Stimulated activated CD8-positive, alpha-beta memory T cell treated with anti-CD3 and anti-CD28 coated beads, Interleukin-12 subunit alpha, Interleukin-12 subunit beta, amount 100 ng/mL, for 4 hours (primary cell): ENCODE measurements around the gene OFD1.

ENCODE experiments used
- DNase-seq: peaks from one replicate; pipeline ENCODE4 v3.0.0-alpha.2; 2020; ENCODE audit warnings: low read depth

OFD1 gene

GRCh38 chrX:13754765-13755164, 20.2 kb downstream of the OFD1 start:
- no peak for DNase-seq

GRCh38 chrX:13755254-13755653, 20.7 kb downstream of the OFD1 start:
- no peak for DNase-seq

- DNase-seq, result no peak
These were observed 21.8 kb downstream of the OFD1 start for GRCh38 chrX:13756381-13756780.

GRCh38 chrX:13759152-13759718, 24.7 kb downstream of the OFD1 start:
- no peak for DNase-seq

- no peak for DNase-seq
These were observed 25.9 kb downstream of the OFD1 start for GRCh38 chrX:13760426-13760825.

- DNase-seq, result no peak
These were observed 27.3 kb downstream of the OFD1 start for GRCh38 chrX:13761606-13762414.

GRCh38 chrX:13763489-13763888, 28.9 kb downstream of the OFD1 start:
- no peak for DNase-seq

GRCh38 chrX:13764281-13764680, 29.7 kb downstream of the OFD1 start:
- DNase-seq, result no peak

- DNase-seq, result no peak
These were observed 30.2 kb downstream of the OFD1 start for GRCh38 chrX:13764765-13765164.

- DNase-seq, result no peak
These were observed 34.4 kb downstream of the OFD1 start for GRCh38 chrX:13768939-13769338.

- DNase-seq, result no peak
These were observed 35.5 kb downstream of the OFD1 start for GRCh38 chrX:13770013-13770535.

GRCh38 chrX:13774696-13775095, 40.1 kb downstream of the OFD1 start:
- DNase-seq, result no peak

- DNase-seq, result no peak
These were observed 41.3 kb downstream of the OFD1 start for GRCh38 chrX:13775837-13776236.

- no peak for DNase-seq
These were observed 41.8 kb downstream of the OFD1 start for GRCh38 chrX:13776387-13776786.

GRCh38 chrX:13778916-13779315, 44.4 kb downstream of the OFD1 start:
- DNase-seq, result no peak

- DNase-seq, result no peak
These were observed 46.4 kb downstream of the OFD1 start for GRCh38 chrX:13780868-13781427.

- DNase-seq, result no peak
These were observed 51.5 kb downstream of the OFD1 start for GRCh38 chrX:13786048-13786447.

- no peak for DNase-seq
These were observed 55.9 kb downstream of the OFD1 start for GRCh38 chrX:13790206-13791131.

GRCh38 chrX:13791145-13791544, 56.6 kb downstream of the OFD1 start:
- no peak for DNase-seq

GRCh38 chrX:13791559-13791958, 57.0 kb downstream of the OFD1 start:
- DNase-seq, result no peak

GRCh38 chrX:13793897-13794296, 59.3 kb downstream of the OFD1 start:
- no peak for DNase-seq

GRCh38 chrX:13794417-13794816, 59.9 kb downstream of the OFD1 start:
- no peak for DNase-seq
